PFSK-1 (cell line): ENCODE measurements around the gene LRMDA.

ENCODE experiments used
- FOXP2 ChIP-seq: optimal IDR thresholded peaks from 2 replicates; pipeline ENCODE3; 2011; ENCODE audit warnings: borderline replicate concordance, control low read depth, inconsistent platforms; ENCODE audit not compliant: insufficient read depth; ENCODE audit errors: extremely low read length, extremely low read depth
- POLR2AphosphoS5 ChIP-seq: IDR thresholded peaks from 2 replicates; pipeline ENCODE4 v1.6.1; 2012; ENCODE audit warnings: low read depth, mild to moderate bottlenecking, control low read depth, low read length, moderate library complexity
- SIN3A ChIP-seq: IDR thresholded peaks from 2 replicates; pipeline ENCODE4 v1.6.1; 2012; ENCODE audit warnings: mild to moderate bottlenecking, low read length, moderate library complexity, borderline replicate concordance; ENCODE audit not compliant: insufficient read depth
- TAF1 ChIP-seq: IDR thresholded peaks from 2 replicates; pipeline ENCODE4 v1.6.1; 2012; ENCODE audit warnings: low read length, control low read depth, borderline replicate concordance; ENCODE audit not compliant: insufficient read depth
- TF ChIP-seq, protein P1 (sequence below), 2 experiments: IDR thresholded peaks; 2 replicates each; pipeline versions ENCODE4 v1.6.1 to v1.8.0; 2011 to 2012; ENCODE audit warnings: low read depth in 2 of 2, low read length in 2 of 2, control low read depth in 1 of 2, inconsistent platforms in 1 of 2, mild to moderate bottlenecking in 1 of 2, moderate library complexity in 1 of 2; ENCODE audit not compliant: insufficient read depth in 1 of 2

DNA sequence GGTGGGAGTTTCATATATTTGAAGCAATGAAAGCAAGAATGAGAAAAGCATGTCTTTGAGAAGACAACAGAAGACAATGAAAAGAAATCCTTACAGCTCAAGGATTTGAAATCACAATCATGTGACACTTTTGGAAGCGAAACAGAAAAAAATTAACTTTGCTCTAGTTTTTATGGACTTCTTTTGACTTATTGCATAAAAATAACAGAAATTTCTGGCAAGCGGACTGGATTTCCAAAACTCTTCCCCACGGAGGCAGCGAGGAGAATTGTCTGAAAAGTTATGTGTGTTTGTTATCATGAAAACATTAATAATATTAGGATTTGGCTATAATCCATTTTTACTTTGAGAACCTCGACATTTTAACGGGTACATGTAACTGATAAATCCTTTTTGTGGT is 223.3 kb downstream of the LRMDA start:
- TF ChIP-seq POLR2AphosphoS5 (no peak), SIN3A (no peak), TAF1 (no peak), FOXP2 (no peak)
- TF ChIP-seq, protein P1, sequence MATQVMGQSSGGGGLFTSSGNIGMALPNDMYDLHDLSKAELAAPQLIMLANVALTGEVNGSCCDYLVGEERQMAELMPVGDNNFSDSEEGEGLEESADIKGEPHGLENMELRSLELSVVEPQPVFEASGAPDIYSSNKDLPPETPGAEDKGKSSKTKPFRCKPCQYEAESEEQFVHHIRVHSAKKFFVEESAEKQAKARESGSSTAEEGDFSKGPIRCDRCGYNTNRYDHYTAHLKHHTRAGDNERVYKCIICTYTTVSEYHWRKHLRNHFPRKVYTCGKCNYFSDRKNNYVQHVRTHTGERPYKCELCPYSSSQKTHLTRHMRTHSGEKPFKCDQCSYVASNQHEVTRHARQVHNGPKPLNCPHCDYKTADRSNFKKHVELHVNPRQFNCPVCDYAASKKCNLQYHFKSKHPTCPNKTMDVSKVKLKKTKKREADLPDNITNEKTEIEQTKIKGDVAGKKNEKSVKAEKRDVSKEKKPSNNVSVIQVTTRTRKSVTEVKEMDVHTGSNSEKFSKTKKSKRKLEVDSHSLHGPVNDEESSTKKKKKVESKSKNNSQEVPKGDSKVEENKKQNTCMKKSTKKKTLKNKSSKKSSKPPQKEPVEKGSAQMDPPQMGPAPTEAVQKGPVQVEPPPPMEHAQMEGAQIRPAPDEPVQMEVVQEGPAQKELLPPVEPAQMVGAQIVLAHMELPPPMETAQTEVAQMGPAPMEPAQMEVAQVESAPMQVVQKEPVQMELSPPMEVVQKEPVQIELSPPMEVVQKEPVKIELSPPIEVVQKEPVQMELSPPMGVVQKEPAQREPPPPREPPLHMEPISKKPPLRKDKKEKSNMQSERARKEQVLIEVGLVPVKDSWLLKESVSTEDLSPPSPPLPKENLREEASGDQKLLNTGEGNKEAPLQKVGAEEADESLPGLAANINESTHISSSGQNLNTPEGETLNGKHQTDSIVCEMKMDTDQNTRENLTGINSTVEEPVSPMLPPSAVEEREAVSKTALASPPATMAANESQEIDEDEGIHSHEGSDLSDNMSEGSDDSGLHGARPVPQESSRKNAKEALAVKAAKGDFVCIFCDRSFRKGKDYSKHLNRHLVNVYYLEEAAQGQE (IDR thresholded peaks at IDR 0.05; ENCODE audit: insufficient read depth in 1 of 2, low read depth in 2 of 2, low read length in 2 of 2): no peak
